Fibroblast of peridontal ligament (primary cell): ENCODE measurements around the gene RGCC.

Experiments used
- DNase-seq: peaks from one replicate; pipeline ENCODE4 v3.0.0-alpha.2; 2010; ENCODE audit errors: extremely low read depth

The RGCC gene

DNA sequence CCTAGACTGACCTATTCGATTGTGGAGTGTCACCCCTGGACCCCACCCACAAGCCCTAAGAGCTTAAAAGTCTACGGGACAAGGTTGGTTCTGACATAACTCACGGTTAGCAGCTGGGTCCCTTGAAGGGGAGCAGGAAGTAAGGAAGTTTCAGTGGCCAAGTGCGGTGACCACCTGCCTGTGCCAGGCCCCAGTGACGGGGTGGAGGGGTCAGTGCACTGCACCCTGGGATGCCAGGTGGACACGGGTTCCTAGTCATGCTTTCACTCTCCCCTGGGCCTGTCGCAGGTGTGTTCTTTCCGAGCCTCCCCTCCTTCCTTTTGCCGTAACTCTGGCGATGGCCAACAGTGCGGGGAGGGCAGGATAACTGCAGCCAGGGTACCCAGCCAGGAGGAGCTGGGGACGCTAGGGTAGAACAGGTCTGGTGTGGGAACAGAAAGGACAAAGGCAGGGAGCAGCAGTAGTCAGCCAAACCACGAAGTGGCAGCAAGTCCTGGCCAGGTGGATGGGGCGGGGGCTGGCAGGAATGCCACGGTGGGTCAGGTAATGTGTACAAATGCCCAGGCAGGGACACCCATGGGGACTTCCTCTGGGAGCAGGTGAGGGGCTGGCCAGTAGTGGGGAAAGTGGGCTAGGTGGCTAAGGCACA, 58.3 kb downstream of the RGCC start:
- no peak for DNase-seq

GRCh38 chr13:41516166-41516565, 58.8 kb downstream of the RGCC start:
- no peak for DNase-seq

DNA sequence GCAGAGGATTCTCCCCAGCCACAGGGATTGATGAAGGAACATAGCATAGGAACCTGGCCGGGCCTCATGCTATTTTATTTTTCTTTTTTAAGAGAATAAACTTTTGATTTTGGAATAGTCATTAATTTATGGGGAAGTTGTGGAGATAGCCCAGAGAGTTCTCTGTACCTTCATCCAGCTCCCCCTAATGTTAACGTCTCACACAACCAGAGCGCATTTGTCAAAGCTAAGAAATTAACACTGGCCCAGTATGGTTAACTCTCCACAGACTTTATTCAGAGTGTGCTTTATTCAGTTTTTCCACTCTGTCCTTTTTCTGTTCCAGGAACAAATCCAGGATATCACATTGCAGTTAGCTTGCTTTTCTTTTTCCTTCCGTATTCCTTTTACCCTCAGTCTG, 59.4 kb downstream of the RGCC start:
- no peak for DNase-seq

DNA sequence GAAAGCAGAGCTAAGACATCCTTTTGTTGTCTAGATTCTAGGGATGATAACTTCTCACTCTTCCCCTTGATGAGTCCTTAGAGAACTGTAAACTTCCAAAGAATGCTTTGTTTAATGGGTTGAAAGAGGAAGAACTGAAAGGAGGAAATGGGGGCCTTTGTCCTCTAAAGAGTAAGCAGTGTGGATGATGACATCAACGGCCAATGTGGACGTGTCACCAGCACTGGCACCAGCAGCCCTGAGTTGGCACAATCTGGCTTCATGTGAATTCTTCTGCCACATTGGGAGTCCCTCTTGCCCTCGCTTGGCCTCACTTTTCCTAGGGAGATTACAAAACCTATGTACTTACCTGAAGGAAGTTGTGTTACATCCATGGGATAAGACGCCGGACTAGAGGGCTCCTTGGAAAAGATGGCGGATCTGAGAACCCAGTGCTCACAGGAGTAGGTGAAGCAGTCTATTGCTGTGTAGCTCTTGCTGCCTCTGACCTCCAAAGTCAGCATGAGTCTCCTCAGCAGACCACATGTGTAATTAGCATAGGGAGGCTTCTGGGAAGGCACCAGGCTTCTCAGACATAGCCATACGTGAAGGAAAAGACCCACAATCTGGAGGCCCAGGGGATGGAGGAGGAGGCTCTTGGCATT, 62.8 kb downstream of the RGCC start:
- DNase-seq, result no peak
